DMS153 treated with DMSO at 0.1 percent for 48 hours (cell line): Measurements from ENCODE around the gene NDUFS4.
"Not testable (repeated sequence)": the region's sequence is repeated elsewhere in the genome, so short reads cannot be mapped to it uniquely, and the experiment has no call there.

Experiments used
- DNase-seq: peaks from one replicate; lab custom pipeline; 2025; ENCODE audit not compliant: unreplicated experiment; lab: John Stamatoyannopoulos, UW

The NDUFS4 gene

DNA sequence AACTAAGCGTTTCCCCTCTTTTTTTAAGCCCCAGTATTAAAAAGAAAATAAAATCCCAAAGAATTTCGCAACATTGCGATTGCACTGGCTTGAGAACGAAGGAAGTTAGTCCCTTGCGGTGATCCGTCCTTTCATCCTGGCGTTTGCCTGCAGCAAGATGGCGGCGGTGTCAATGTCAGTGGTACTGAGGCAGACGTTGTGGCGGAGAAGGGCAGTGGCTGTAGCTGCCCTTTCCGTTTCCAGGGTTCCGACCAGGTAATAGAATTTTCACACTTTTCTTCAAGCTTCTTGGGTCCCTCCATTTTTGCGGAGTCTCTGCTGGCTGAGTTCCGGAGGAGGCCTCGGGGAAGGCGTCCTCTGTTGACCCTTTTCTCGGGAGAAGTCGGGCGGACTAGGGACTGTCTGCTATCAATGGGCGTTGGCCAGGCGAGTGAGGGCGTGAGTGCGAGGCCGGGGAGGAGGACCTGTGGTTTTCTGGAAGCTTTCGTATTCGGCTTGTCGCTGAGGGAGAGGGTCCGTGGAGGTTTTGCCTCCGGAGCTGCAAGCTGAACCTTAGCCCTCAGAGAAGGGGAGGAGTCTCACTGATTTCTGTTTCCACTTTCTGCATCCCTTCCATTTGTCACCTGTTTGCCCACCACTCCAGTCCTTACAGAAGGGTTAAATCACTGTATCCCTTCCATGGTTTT is at the start of gene NDUFS4:
Gene NDUFS4 (plus strand): TSS at position 134 of the 686 bp plus-strand sequence. CDS start 24 bp downstream, at position 158.
- peak; percentile 21 for DNase-seq

DNA sequence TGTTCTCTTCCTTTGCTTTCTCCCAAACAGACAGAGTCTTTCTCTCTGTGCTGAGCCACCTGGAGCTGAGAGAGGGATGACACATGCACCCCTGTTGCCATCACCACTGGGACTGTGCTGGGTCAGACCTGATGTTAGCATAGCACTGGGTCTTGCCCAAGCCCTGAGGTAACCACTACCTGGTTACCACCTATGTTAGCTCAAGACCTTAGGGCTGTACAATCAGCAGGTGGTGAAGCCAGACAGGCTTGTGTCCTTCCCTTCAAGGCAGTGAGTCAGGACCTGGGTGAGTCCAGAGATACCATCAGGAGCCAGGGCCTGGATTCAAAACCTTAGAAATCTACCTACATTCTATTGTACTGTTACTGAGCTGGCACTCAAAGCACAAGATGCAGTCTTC is 47.9 kb upstream of the NDUFS4 start:
- no peak for DNase-seq

DNA sequence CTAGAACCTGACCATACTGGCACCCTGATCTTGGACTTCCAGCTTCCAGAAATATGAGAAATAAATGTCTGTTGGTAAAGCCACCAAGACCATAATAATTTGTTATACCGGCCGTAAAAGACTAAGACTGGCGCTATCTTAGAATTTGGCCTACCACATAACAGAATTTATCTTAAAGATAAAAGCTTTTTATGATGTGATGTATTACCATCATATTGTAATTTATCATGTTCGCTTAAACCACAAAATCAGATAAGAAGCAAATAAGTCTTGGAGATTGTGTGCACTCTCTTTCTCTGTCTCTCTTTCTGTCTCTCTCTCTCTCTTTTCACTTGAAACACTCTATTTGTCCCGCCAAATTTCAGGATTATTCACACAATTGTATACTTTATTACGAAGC is 44.5 kb upstream of the NDUFS4 start:
- DNase-seq, result no peak

DNA sequence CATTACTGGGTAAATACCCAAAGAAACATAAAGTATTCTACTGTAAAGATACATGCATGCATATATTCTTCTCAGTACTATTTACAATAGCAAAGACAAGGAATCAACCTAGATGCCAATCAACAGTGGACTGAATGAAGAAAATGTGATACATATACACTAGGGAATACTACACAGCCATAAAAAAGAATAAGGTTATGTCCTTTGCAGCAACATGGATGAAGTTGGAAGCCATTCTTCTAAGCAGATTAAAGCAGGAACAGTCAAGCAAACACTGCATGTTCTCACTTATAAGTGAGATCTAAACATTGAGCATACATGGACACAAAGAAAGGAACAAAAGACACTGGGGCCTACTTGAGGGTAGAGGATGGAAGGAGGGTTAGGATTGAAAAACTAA is 39.6 kb upstream of the NDUFS4 start:
- no peak for DNase-seq

DNA sequence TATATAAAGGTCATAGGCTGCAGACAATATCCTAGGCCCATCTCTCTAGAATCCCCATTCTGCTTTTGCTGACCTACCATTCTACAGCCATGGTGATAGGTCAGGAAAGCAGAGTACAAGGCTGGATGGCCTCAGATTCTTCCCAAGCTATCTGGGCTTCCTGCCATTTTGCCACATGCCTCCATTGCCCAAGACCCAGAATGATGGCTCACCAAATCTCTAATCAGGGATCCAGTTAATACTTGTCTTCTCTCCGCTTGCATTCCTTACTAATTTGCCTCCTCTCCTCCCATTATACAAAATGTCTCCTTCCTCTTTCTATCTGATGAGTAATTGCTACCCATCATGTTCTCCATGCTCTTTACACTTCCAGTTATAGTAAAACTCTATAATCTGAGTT is 22.7 kb upstream of the NDUFS4 start:
- no peak for DNase-seq

DNA sequence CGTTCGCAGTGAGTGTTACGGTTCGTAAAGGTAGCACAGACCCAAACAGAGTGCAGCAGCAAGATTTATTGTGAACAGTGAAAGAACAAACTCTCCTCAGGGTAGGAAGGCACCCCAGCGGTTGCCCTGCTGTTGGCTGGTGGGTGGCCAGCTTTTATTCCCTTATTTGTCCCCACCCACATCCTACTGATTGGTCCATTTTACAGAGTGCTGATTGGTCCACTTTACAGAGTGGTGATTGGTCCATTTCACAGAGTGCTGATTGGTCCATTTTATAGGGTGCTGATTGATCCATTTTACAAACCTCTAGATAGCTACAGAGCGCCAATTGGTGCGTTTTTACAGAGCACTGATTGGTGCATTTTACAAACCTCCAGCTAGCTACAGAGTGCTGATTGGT is 19.7 kb upstream of the NDUFS4 start:
- DNase-seq, result not testable (repeated sequence)

DNA sequence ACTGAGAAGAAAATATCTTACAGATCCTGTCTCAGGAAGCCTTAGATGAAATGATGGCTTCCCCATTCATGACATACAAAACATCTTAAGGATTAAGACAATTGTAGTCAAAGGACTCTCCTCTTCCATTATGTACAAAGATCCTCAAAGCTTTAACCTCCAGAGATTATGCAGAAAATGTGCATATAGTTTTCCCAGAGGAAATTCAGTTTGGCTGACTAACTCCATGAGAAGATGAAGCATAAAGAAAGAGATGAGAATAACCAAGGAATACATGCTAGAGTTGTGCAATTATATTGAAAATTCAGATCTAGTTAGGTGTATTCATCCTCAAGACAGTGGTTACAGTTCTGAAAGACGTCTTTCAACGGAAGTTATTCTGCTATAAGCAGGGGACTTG is 18.6 kb upstream of the NDUFS4 start:
- DNase-seq, result no peak

DNA sequence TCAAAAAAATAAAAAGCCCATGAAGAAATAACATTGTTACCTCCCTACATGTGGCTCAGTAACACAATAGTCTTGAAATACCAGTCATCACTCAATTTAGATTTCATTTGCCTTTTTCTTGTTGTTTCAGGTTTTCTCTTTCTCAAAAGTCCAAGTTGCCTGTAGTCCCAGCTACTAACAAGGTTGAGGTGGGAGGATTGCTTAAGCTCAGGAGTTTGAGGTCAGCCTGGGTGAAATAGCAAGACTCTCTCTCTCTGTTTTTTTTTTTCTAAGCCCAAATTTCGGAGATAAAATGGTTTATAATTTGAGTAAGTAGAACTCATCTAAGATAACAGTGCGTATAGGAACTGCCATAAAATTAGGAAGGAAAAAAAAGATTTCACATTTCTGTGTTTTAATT is 17.5 kb upstream of the NDUFS4 start:
- DNase-seq, result no peak

DNA sequence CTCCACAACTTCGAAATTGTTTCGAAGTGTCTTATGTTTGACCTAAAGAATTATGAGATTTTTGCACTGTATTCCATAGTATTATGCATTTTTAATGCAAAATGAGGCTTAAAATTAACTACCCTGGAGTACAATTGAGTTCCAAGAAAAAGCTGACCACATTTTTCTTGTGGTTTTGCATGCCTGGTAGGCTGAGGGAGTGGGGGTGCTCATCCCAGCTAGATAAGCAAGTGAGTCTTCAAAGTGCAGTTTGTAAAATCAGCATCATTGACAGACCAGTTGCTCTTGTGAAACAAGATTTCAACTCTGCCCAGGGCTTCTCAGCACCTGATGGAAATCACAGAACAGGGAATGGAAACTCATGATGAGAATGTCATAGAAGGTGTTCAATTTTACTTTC is 17.0 kb upstream of the NDUFS4 start:
- no peak for DNase-seq

DNA sequence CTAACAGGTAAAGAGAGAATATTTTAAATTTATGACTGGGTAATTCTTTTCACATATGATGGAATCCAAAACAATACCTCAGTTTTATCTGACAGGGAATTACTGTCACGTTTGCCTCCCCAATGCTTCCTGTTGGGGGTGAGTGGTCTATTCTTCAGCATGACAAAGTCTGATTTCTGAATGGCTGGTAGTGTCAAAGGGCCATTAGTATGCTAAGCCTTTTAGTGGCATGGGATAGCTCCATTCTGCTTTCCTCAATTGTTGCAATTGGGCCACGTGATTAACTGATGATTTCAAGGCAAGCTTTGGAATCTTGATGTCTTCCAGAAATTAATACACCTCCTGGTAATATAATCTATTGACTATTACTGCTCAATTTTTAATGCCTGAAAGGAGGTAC is 14.7 kb upstream of the NDUFS4 start:
- DNase-seq, result no peak

DNA sequence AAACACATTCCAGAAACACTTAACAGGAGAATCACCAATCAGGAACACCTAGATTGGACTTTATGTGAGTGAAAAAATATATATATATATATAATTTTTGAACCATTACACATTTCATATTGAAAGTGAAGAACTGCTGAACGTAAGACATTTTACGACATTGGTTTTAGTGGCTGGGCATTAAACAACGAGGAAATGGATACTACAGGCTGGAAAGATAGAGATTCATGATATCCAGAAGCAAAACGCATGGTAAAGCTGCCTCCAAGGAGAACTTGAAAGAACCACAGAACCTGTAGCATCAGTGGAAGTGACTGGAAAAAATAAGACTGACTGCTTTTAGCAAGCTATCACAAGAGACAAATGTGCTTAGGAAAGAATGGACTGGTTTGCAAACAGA is 13.2 kb upstream of the NDUFS4 start:
- no peak for DNase-seq

DNA sequence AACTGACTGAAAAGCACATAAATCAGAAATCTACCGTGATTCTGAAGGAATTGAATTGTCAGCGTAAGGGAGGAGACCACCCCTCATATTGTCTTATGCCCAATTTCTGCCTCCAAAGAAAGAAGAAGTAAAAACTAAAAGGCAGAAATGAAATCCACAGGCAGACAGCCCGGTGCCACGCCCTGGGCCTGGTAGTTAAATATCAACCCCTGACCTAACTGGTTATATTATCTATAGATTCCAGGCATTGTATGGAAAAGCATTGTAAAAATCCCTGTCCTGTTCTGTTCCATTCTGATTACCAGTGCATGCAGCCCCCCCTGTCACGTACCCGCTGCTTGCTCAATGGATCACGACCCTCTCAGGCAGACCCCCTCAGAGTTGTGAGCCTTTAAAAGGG is 11.9 kb upstream of the NDUFS4 start:
- DNase-seq, result not testable (repeated sequence)

DNA sequence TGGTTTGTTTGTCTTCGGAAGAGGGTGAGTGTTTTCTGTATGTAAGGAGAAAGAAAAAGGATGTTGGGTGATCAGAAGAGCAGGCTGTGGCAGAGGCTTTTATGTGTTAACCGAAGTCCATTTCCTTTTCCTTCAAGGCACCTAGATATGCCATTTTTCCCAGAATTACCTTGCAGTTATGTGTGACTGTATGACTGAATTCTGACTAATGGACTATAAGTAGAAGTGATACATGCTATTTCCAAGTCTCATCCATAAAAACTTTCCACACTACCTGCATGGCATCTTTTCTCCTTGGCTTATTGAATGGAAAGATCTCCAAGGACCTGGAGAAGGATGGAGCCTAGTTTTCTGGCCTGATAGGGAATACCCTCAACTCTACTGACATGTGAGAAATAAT is 10.6 kb upstream of the NDUFS4 start:
- DNase-seq, result no peak

DNA sequence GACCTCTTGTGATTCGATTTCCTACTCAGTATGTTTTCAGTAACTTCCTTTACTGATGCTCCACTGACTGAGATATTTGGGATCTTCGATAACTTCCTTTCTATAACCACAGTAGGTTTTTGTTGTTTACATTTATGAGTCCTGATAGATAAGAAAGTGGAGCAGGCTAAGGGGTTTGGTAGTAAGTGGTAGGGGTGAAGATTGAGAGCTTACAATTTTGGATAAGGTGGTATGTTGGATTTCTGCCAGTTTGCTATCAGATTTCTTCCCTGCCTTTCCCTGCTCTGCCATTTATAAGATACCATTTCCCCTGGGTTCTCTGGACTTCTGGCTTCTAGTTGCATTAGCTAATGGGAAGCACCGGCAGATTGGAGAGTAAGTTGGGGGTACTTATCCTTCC is 7.9 kb upstream of the NDUFS4 start:
- no peak for DNase-seq

DNA sequence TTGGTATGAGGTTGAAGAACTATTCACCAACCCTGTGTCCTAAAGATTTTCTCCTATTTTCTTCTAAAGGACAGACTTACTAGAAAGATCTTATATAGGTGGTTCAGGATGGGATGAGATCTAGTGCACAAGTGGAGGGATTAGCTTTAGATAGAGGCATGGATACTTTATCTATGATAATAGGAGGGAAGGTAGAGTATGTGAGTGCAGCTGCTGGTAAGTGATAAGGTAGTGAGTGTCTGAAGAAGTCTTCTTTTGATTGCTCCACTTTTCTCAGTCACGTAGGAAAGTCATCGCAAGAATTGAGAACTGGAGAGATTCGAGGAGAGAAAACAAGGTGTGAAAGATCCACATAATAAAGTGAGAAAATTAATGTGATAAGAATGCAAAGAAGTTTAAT is 6.0 kb upstream of the NDUFS4 start:
- no peak for DNase-seq

DNA sequence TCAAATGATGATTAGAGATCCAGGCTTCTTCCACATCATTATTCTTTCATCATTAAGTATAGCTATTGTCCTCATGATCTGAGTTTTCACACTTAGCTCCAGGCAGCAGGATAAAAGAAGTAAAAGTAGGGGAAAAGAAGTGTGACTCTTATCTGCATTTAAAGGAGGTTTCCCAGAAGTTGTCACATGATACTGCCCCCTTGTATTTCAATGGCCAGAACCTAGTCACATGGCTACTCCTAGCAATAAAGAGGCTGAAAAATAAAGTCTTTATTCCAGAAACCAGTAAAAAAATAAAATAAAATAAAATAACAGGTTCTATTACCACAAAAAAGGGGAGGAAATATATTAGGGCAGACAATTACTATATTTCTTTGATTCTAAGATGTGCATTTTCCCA is 5.3 kb upstream of the NDUFS4 start:
- DNase-seq, result no peak

DNA sequence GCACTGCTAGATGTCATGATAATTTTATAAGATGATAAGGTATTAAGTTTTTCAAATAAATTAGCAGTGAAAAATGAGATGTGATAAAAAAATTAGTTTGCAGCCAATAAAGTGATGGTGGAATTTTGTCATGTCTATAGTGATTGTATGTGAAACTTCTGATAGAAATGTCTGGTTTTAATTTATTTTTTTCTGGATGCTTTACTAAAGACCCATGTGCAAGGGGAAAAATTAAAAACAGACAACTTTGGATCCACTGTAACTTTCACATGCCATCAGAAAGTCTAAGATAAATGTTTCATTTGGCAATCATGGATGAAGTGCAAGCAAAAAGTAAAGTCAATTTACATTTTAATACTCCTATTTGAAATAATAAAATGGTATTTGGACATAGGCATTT is 4.4 kb upstream of the NDUFS4 start:
- no peak for DNase-seq

DNA sequence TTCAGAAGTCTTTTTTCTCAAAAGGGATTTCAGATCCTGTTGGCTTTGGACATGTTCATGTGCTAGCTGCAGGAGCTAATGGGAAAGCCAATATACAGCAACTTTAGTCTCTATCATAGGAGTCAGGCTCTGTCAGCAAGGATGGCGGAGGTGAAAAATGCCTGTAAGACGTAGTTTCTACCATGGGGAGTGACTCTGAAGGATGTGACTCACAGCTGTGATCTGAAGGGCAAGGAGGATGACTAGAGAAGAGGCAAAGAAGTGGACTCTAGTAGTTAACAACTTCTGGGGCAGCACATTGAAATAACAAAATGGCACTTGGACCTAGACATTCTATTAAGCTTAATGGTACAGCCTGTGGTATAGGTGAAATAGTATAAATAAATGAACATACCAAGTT is 3.1 kb upstream of the NDUFS4 start:
- no peak for DNase-seq

DNA sequence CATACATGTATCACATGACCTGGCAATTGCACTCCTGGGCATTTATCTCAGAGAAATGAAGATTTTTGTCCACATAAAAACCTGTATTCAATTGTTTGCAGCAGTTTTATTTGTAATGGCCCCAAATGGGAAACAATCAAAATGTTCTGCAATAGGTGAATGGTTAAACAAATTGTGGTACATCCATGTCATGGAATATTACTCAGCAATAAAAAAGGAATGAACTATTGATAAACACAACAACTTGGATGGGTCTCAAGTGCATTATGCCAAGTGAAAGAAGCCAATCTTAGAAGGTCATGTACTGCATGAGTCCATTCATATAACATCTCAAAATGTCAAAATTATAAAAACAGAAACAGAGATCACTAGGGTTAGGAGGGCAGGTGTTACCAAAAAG is 1.5 kb upstream of the NDUFS4 start:
- DNase-seq, result no peak

DNA sequence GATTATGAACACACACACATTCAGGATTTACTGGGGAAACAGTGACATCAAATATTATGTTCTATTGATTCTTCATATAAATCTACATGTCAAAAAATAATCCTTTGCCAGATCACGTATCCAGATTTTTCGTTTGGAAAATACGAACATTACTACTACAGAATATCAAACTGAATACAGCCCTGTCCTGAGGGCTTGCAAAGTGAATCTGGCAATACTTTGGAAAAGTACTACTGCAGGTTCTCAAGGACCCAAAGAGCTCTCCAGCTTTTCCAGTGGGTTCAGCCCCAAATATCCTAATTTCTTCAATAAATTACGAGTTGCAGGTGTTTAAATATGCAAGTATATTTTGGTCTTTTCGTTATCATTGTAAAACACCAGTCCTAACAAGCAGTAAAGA is 411 bp upstream of the NDUFS4 start:
- DNase-seq, result no peak

DNA sequence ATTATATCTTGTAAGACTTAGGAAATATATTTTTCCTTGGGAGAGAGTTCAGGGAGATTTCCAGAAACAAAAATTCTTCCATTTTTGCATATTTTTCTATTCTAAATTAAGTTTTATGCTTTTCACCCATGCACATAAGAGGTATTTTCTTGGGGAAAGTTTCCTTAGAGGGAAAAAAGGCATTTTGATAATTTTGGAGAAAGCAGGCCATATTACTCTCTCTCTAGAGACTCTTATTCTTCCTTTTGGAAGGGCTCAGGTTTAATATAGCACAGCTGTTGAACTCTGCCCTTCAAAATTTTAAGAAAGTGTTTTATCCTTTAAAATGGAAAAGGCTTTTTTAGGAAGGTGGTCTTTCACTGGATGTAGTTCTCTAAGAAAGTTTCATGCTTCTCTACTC is 8.0 kb downstream of the NDUFS4 start:
- DNase-seq, result no peak

DNA sequence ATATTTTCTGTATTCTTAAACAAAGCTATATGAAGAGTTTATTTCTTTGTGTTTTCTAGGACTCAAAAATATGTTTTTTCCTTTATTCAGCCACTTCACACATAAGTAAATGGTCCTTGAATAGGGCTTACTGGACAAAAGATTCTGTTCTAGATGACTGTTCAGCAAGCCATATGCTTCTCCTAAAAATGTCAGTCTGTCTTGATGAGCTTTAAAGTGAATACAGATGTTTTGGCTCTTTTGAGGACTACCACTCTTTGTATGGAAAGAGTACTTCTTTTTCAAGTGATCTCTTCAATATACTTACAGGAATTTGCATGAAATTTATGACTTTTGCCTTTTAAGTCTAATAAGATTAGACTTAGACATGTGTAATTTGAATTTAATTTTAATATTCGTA is 8.4 kb downstream of the NDUFS4 start:
- DNase-seq, result no peak

DNA sequence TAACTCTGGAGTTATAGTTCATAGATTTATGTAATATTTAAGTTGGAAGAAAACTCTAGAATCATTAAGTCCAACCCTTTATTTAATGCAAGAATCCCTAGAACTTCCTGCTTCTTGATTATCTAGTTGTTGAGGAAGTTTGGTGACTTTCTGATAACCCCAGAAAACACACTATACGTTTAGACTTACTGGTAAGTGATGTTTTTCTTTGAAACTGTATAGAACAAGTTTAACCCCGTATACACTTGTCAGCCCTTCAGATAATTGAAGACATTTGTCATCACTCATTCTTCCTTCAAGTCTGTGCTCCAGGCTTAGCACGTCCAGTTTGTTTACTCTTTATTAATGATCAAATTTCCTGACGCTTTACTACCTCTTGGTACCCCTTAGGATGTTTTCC is 9.0 kb downstream of the NDUFS4 start:
- DNase-seq, result no peak

DNA sequence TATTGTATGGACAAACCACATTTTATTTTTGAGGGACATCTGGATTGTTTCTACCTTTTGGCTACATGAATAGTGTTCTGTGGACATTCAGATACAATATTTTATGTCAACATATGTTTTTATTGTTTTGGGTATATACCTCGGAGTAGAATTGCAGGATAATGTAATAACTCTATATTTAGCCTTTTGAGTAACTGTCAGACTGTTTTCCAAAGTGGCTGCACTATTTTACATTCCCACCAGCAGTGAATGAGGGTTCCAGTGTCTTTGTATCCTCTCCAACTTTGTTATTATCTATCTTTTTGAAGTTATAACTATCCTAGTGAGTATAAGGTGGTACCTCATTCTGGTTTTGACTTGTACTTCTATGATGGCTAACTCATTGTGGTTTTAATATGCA is 11.0 kb downstream of the NDUFS4 start:
- no peak for DNase-seq
